Keratinocyte (primary cell): ENCODE measurements around the gene CNNM4. TPM values are rescaled to one million over a fixed set of nuclear protein-coding genes. Genes with fewer than 3 reads are reported as not detected.

Source experiments
- DNase-seq: peaks from one replicate; pipeline ENCODE4 v3.0.0-alpha.2; 2011; ENCODE audit warnings: low read depth, missing footprints, low spot score
- FAIRE-seq: peaks from 2 replicates; lab custom pipeline; 2011; peaks lifted over from hg19 to GRCh38; lab: Jason Lieb, UNC
- H2AFZ ChIP-seq: 2 replicates; pipeline ENCODE4 v1.6.0; 2012; ENCODE audit warnings: low read length, control low read depth, inconsistent platforms; ENCODE audit not compliant: control insufficient read depth
- H3K27ac ChIP-seq: 2 replicates; pipeline ENCODE4 v1.5.1; 2011; ENCODE audit warnings: low read length; ENCODE audit not compliant: control insufficient read depth, insufficient read depth
- H3K27me3 ChIP-seq: 3 replicates; pipeline ENCODE4 v1.6.0; 2011; ENCODE audit warnings: low read length; ENCODE audit not compliant: control insufficient read depth, insufficient read depth; ENCODE audit errors: extremely low read depth
- H3K36me3 ChIP-seq, 2 experiments: 2 replicates in 1 of 2; 3 replicates in 1 of 2; pipeline ENCODE4 v1.5.1; 2011; ENCODE audit warnings: low read length in 2 of 2, mild to moderate bottlenecking in 1 of 2; ENCODE audit not compliant: control insufficient read depth in 2 of 2, insufficient read depth in 2 of 2; ENCODE audit errors: extremely low read depth in 1 of 2
- H3K4me1 ChIP-seq: 3 replicates; pipeline ENCODE4 v1.5.1; 2011; ENCODE audit warnings: low read length; ENCODE audit not compliant: control insufficient read depth, insufficient read depth; ENCODE audit errors: extremely low read depth
- H3K4me2 ChIP-seq: 3 replicates; pipeline ENCODE4 v1.6.0; 2011; ENCODE audit warnings: low read depth, low read length; ENCODE audit not compliant: control insufficient read depth, insufficient read depth; ENCODE audit errors: extremely low read depth
- H3K4me3 ChIP-seq, 3 experiments: fragments of 200-600 bp in 1 of 3; sonication (generic) in 1 of 3; 2 replicates in 2 of 3; 3 replicates in 1 of 3; pipeline ENCODE4 v1.5.1; 2011 to 2016; ENCODE audit warnings: low read length in 3 of 3, mild to moderate bottlenecking in 3 of 3, control low read depth in 2 of 3, inconsistent platforms in 1 of 3, low read depth in 1 of 3, mixed read lengths in 1 of 3, mixed run types in 1 of 3, moderate library complexity in 1 of 3; ENCODE audit not compliant: control insufficient read depth in 2 of 3, insufficient read depth in 2 of 3; ENCODE audit errors: extremely low read depth in 1 of 3
- H3K79me2 ChIP-seq: 2 replicates; pipeline ENCODE4 v1.6.0; 2012; ENCODE audit warnings: low read length; ENCODE audit not compliant: control insufficient read depth, insufficient read depth
- H3K9ac ChIP-seq: 3 replicates; pipeline ENCODE4 v1.6.0; 2011; ENCODE audit warnings: low read length; ENCODE audit not compliant: control insufficient read depth, insufficient read depth; ENCODE audit errors: extremely low read depth
- H3K9me1 ChIP-seq: 3 replicates; pipeline ENCODE4 v1.6.0; 2011; ENCODE audit warnings: low read length; ENCODE audit not compliant: control insufficient read depth, insufficient read depth; ENCODE audit errors: extremely low read depth
- H3K9me3 ChIP-seq: 2 replicates; pipeline ENCODE4 v1.5.1; 2012; ENCODE audit warnings: low read depth, low read length; ENCODE audit not compliant: control insufficient read depth
- H4K20me1 ChIP-seq: 3 replicates; pipeline ENCODE4 v1.6.0; 2011; ENCODE audit warnings: low read length; ENCODE audit not compliant: control insufficient read depth, insufficient read depth; ENCODE audit errors: extremely low read depth
- EZH2 ChIP-seq: IDR thresholded peaks from one replicate; pipeline ENCODE4 v1.6.1; 2012; ENCODE audit warnings: inconsistent platforms, mild to moderate bottlenecking, low read length, moderate library complexity
- dilution Hi-C: fragments of 300-500 bp; cut with MboI; formaldehyde crosslinking; loops from one replicate; pipeline ENCODE4 v1.7.0; 2020; ENCODE audit warnings: low sequenced_read_pairs; ENCODE audit not compliant: extremely low pct_ligation_motif_present
- polyA plus RNA-seq, 5 experiments: library from polyadenylated mRNA; depleted of rRNA in 3 of 5; stranded (reverse) in 3 of 5; stranded (forward) in 1 of 5; unstranded in 1 of 5; fragments of >200 nt; gene quantifications; 1 replicate in 1 of 5; 2 replicates in 3 of 5; 3 replicates in 1 of 5; pipeline versions ENCODE4 v1.2.1 to v1.2.3, GENCODE V29; 2011 to 2012; ENCODE audit warnings: missing spikeins in 2 of 5, low read depth in 1 of 5, low replicate concordance in 1 of 5
- TF ChIP-seq, protein P1 (sequence below), 3 experiments: IDR thresholded peaks in 1 of 3; conservative IDR thresholded peaks in 1 of 3; optimal IDR thresholded peaks in 1 of 3; 2 replicates in 2 of 3; 3 replicates in 1 of 3; pipeline versions ENCODE3 to v1.5.1; 2011; ENCODE audit warnings: low read length in 3 of 3, mild to moderate bottlenecking in 3 of 3, moderate library complexity in 2 of 3, control low read depth in 1 of 3, inconsistent platforms in 1 of 3; ENCODE audit not compliant: insufficient read depth in 2 of 3; ENCODE audit errors: extremely low read depth in 1 of 3

The CNNM4 gene
- polyA plus RNA-seq, 1 donor (not counting 4 experiments of a cell fraction or from before 2014, with no cell fraction given) = 4.4 TPM

GRCh38 chr2:96809951-96810782, 49.5 kb downstream of the CNNM4 start:
- H3K9me1 ChIP-seq = no peaks in the 10 kb centered on the region
- no peaks in the 10 kb centered on the region for H3K27me3 ChIP-seq
- H3K9ac ChIP-seq = no peak overlapping the region
- H3K9me3 ChIP-seq = no peaks in the 10 kb centered on the region
- H3K4me2 ChIP-seq = no peak overlapping the region
- no peak for TF ChIP-seq EZH2
- TF ChIP-seq, protein P1, sequence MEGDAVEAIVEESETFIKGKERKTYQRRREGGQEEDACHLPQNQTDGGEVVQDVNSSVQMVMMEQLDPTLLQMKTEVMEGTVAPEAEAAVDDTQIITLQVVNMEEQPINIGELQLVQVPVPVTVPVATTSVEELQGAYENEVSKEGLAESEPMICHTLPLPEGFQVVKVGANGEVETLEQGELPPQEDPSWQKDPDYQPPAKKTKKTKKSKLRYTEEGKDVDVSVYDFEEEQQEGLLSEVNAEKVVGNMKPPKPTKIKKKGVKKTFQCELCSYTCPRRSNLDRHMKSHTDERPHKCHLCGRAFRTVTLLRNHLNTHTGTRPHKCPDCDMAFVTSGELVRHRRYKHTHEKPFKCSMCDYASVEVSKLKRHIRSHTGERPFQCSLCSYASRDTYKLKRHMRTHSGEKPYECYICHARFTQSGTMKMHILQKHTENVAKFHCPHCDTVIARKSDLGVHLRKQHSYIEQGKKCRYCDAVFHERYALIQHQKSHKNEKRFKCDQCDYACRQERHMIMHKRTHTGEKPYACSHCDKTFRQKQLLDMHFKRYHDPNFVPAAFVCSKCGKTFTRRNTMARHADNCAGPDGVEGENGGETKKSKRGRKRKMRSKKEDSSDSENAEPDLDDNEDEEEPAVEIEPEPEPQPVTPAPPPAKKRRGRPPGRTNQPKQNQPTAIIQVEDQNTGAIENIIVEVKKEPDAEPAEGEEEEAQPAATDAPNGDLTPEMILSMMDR (optimal IDR thresholded peaks at IDR 0.05 in 1 of 3, IDR thresholded peaks at IDR 0.05 in 1 of 3, conservative IDR thresholded peaks at IDR 0.05 in 1 of 3; ENCODE audit: extremely low read depth in 1 of 3, insufficient read depth in 2 of 3, low read length in 3 of 3) = no peak
- H3K4me1 ChIP-seq = peaks cover 1% of the 10 kb centered on the region
- dilution Hi-C loops = no loop called here
- H2AFZ ChIP-seq = no peak overlapping the region
- no peaks in the 10 kb centered on the region for H3K79me2 ChIP-seq
- FAIRE-seq = no peak
- no peak for DNase-seq
- no peak overlapping the region for H3K4me3 ChIP-seq
- no peak overlapping the region for H3K27ac ChIP-seq
- peaks cover 0 to 3% of the 10 kb centered on the region in 2 experiments for H3K36me3 ChIP-seq
- H4K20me1 ChIP-seq = no peaks in the 10 kb centered on the region

- Histone ChIP-seq H3K27me3 (no peaks in the 10 kb centered on the region), H3K9ac (no peak overlapping the region), H3K4me1 (peaks cover 5% of the 10 kb centered on the region), H2AFZ (no peak overlapping the region), H3K4me2 (no peak overlapping the region), H4K20me1 (no peaks in the 10 kb centered on the region), H3K9me3 (no peaks in the 10 kb centered on the region), H3K27ac (no peak overlapping the region), H3K4me3 (no peak overlapping the region), H3K79me2 (no peaks in the 10 kb centered on the region), H3K9me1 (no peaks in the 10 kb centered on the region), H3K36me3 (peaks cover 0 to 3% of the 10 kb centered on the region in 2 experiments)
- FAIRE-seq (no peak), DNase-seq (no peak)
- dilution Hi-C loops = no loop called here
- TF ChIP-seq, protein P1 (optimal IDR thresholded peaks at IDR 0.05 in 1 of 3, IDR thresholded peaks at IDR 0.05 in 1 of 3, conservative IDR thresholded peaks at IDR 0.05 in 1 of 3; ENCODE audit: extremely low read depth in 1 of 3, insufficient read depth in 2 of 3, low read length in 3 of 3) = no peak
- no peak for TF ChIP-seq EZH2
Observed at GRCh38 chr2:96810783-96811192, 50.1 kb downstream of the CNNM4 start.
